Erythroblast (primary cell): ENCODE measurements around the gene PPP1R1C.

Experiments used
- GATA1 ChIP-seq: IDR thresholded peaks from 2 replicates; pipeline ENCODE4 v1.6.1; 2011; ENCODE audit warnings: low read depth, mild to moderate bottlenecking, control low read depth, low read length, moderate library complexity
- POLR2A ChIP-seq: IDR thresholded peaks from 2 replicates; pipeline ENCODE4 v1.6.1; 2011; ENCODE audit warnings: mild to moderate bottlenecking, low read length

- TF ChIP-seq POLR2A (no peak), GATA1 (no peak)
Observed at GRCh38 chr2:182066400-182067087, 80.9 kb downstream of the PPP1R1C start.
